Endothelial cell of umbilical vein (primary cell): ENCODE measurements around the gene ZNF74. TPM values are rescaled to one million over a fixed set of nuclear protein-coding genes. Genes with fewer than 3 reads are reported as not detected.

Experiments used
- BruUV-seq: library from RNA; stranded (reverse); fragments of 400-500 nt; replicated peaks from 2 replicates; lab custom pipeline; 2021; lab: Mats Ljungman, UMichigan
- CTCF ChIA-PET: fragments of 300-600, 350-600 bp; sonication (Branson Sonifier 250); formaldehyde crosslinking; loops from one replicate; lab custom pipeline; 2021; ENCODE audit warnings: antibody characterized with exemption, inconsistent platforms; lab: Charles Lee
- POLR2A ChIA-PET: fragments of 300-600, 350-600 bp; sonication (Branson Sonifier 250); formaldehyde crosslinking; loops from one replicate; lab custom pipeline; 2021; ENCODE audit warnings: antibody characterized with exemption, inconsistent platforms; lab: Charles Lee
- DNase-seq: peaks from one replicate; pipeline ENCODE4 v3.0.0-alpha.2; 2011; ENCODE audit warnings: low read depth, low spot score
- FAIRE-seq: peaks from 2 replicates; lab custom pipeline; 2011; peaks lifted over from hg19 to GRCh38; lab: Jason Lieb, UNC
- H2AFZ ChIP-seq: 2 replicates; pipeline ENCODE4 v1.6.0; 2012; ENCODE audit warnings: low read depth, low read length, control low read depth, inconsistent platforms
- H3K27ac ChIP-seq: 2 replicates; pipeline ENCODE4 v1.5.1; 2011; ENCODE audit warnings: low read depth, mild to moderate bottlenecking, control low read depth, low read length, moderate library complexity; ENCODE audit not compliant: insufficient read depth
- H3K27me3 ChIP-seq, 2 experiments: 2 replicates each; pipeline versions ENCODE4 v1.6.0 to v1.6.1; 2011; ENCODE audit warnings: low read length in 2 of 2, mixed read lengths in 1 of 2; ENCODE audit not compliant: control insufficient read depth in 2 of 2, insufficient read depth in 2 of 2
- H3K36me3 ChIP-seq, 2 experiments: 2 replicates in 1 of 2; 3 replicates in 1 of 2; pipeline ENCODE4 v1.5.1; 2011; ENCODE audit warnings: low read length in 2 of 2, mild to moderate bottlenecking in 1 of 2, moderate library complexity in 1 of 2; ENCODE audit not compliant: control insufficient read depth in 2 of 2, insufficient read depth in 2 of 2; ENCODE audit errors: extremely low read depth in 1 of 2
- H3K4me1 ChIP-seq: 3 replicates; pipeline ENCODE4 v1.5.1; 2011; ENCODE audit warnings: mild to moderate bottlenecking, low read length; ENCODE audit not compliant: control insufficient read depth, insufficient read depth; ENCODE audit errors: extremely low read depth
- H3K4me2 ChIP-seq: 2 replicates; pipeline ENCODE4 v1.6.1; 2011; ENCODE audit warnings: low read length, control low read depth, mixed read lengths; ENCODE audit not compliant: insufficient read depth
- H3K4me3 ChIP-seq, 3 experiments: fragments of 200-600 bp in 1 of 3; sonication (generic), shearing (Covaris generic) in 1 of 3; replicated peaks in 1 of 3; 2 replicates each; pipeline ENCODE4 v1.5.1; 2011 to 2016; ENCODE audit warnings: control low read depth in 3 of 3, low read length in 3 of 3, mild to moderate bottlenecking in 2 of 3, inconsistent platforms in 1 of 3, low read depth in 1 of 3, moderate library complexity in 1 of 3; ENCODE audit not compliant: insufficient read depth in 1 of 3
- H3K79me2 ChIP-seq: 2 replicates; pipeline ENCODE4 v1.6.0; 2012; ENCODE audit warnings: low read length, inconsistent platforms; ENCODE audit not compliant: control insufficient read depth, insufficient read depth
- H3K9ac ChIP-seq: replicated peaks from 2 replicates; pipeline ENCODE3; 2011; ENCODE audit warnings: low read length, control low read depth; ENCODE audit not compliant: insufficient read depth; ENCODE audit errors: extremely low read depth
- H3K9me1 ChIP-seq: replicated peaks from 3 replicates; pipeline ENCODE4 v1.6.0; 2011; ENCODE audit warnings: mild to moderate bottlenecking, low read length; ENCODE audit not compliant: control insufficient read depth, insufficient read depth; ENCODE audit errors: extremely low read depth
- H3K9me3 ChIP-seq: replicated peaks from 2 replicates; pipeline ENCODE4 v1.5.1; 2012; ENCODE audit warnings: low read length, inconsistent platforms; ENCODE audit not compliant: control insufficient read depth, insufficient read depth
- H4K20me1 ChIP-seq: replicated peaks from 2 replicates; pipeline ENCODE3; 2011; ENCODE audit warnings: mild to moderate bottlenecking, low read length; ENCODE audit not compliant: control insufficient read depth, insufficient read depth; ENCODE audit errors: extremely low read depth
- CTCF ChIP-seq, 2 donors: IDR thresholded peaks; 1 replicate in 1 of 2; 2 replicates in 1 of 2; pipeline ENCODE4 v1.5.1; 2011; ENCODE audit warnings: low read length in 2 of 2, mild to moderate bottlenecking in 2 of 2, moderate library complexity in 2 of 2, control low read depth in 1 of 2, inconsistent platforms in 1 of 2, low read depth in 1 of 2; ENCODE audit not compliant: insufficient read depth in 1 of 2; ENCODE audit errors: extremely low read depth in 1 of 2
- EZH2 ChIP-seq: IDR thresholded peaks from 2 replicates; pipeline ENCODE4 v1.6.1; 2012; ENCODE audit warnings: borderline replicate concordance, low read depth, mild to moderate bottlenecking, moderate library complexity, low read length, inconsistent platforms; ENCODE audit not compliant: severe bottlenecking
- FOS ChIP-seq: IDR thresholded peaks from 2 replicates; pipeline ENCODE4 v1.6.1; 2011; ENCODE audit warnings: mild to moderate bottlenecking, low read length, moderate library complexity, borderline replicate concordance; ENCODE audit not compliant: insufficient read depth
- JUN ChIP-seq: IDR thresholded peaks from 2 replicates; pipeline ENCODE4 v1.6.1; 2011; ENCODE audit warnings: borderline replicate concordance, low read depth; ENCODE audit not compliant: insufficient read length, insufficient read depth
- MYC ChIP-seq: IDR thresholded peaks from one replicate; pipeline ENCODE4 v1.6.1; 2011; ENCODE audit warnings: mild to moderate bottlenecking, low read depth, low read length
- POLR2A ChIP-seq: IDR thresholded peaks from 2 replicates; pipeline ENCODE4 v1.6.1; 2012; ENCODE audit warnings: low read depth, mild to moderate bottlenecking, control low read depth, low read length
- POLR2AphosphoS5 ChIP-seq: IDR thresholded peaks from 2 replicates; pipeline ENCODE4 v1.6.1; 2012; ENCODE audit warnings: low read depth, mild to moderate bottlenecking, control low read depth, low read length, moderate library complexity; ENCODE audit not compliant: insufficient read depth
- dilution Hi-C: fragments of 300-500 bp; cut with MboI; formaldehyde crosslinking; loops from one replicate; pipeline ENCODE4 v1.15.0; 2019; ENCODE audit warnings: low sequenced_read_pairs; ENCODE audit not compliant: extremely low pct_ligation_motif_present
- intact Hi-C: fragments of 100-400 bp; cut with micrococcal nuclease; formaldehyde crosslinking; loops from one replicate; pipeline ENCODE4 v1.10.0; 2022
- polyA plus RNA-seq, 4 experiments: library from polyadenylated mRNA; depleted of rRNA in 3 of 4; stranded (reverse) in 3 of 4; unstranded in 1 of 4; fragments of >200 nt; gene quantifications; 2 replicates each; pipeline versions ENCODE4 v1.2.1 to v1.2.3, GENCODE V29; 2011 to 2012; ENCODE audit warnings: missing spikeins in 1 of 4
- total RNA-seq: library from RNA; stranded (reverse); gene quantifications from 2 replicates; pipeline ENCODE4 v1.2.3, GENCODE V29; 2021

The ZNF74 gene
- total and polyA plus RNA-seq, 2 donors (not counting 3 experiments of a cell fraction or from before 2014, with no cell fraction given): 8.6 to 13.4 TPM

GRCh38 chr22:20424568-20424931 is 30.6 kb downstream of the ZNF74 start:
- Histone ChIP-seq H3K9ac (no peak overlapping the region), H3K36me3 (peaks cover 4 to 18% of the 10 kb centered on the region in 2 experiments), H3K9me1 (no peaks in the 10 kb centered on the region), H3K79me2 (no peaks in the 10 kb centered on the region), H3K9me3 (no peaks in the 10 kb centered on the region), H3K27ac (no peak overlapping the region), H3K4me3 (no peak overlapping the region), H3K27me3 (no peaks in the 10 kb centered on the region), H3K4me2 (no peak overlapping the region), H3K4me1 (no peaks in the 10 kb centered on the region), H4K20me1 (no peaks in the 10 kb centered on the region), H2AFZ (no peak overlapping the region)
- intact Hi-C loops (no loop called here), dilution Hi-C loops (no loop called here)
- ChIA-PET CTCF (no interaction called here), POLR2A (no interaction called here)
- no TSS peak for BruUV-seq
- DNase-seq (no peak), FAIRE-seq (no peak)
- TF ChIP-seq CTCF (IDR thresholded peaks at IDR 0.05; ENCODE audit: extremely low read depth in 1 of 2, insufficient read depth in 1 of 2, low read depth in 1 of 2, low read length in 2 of 2): no peak
- TF ChIP-seq JUN: no peak
- no peak for TF ChIP-seq FOS
- no peak for TF ChIP-seq EZH2
- no peak for TF ChIP-seq POLR2AphosphoS5
- no peak for TF ChIP-seq MYC
- TF ChIP-seq POLR2A: no peak
